IMR-90 (cell line): ENCODE measurements around the gene ADAMTS17. TPM values are rescaled to one million over a fixed set of nuclear protein-coding genes. Genes with fewer than 3 reads are reported as not detected.

ENCODE experiments used
- ATAC-seq: fragments of 200-7000 bp; cut with Tn5 transposase; 2 replicates; pipeline ENCODE4 v1.9.1; 2020; ENCODE audit warnings: low read depth, mild to moderate bottlenecking, moderate library complexity
- BruUV-seq: library from RNA; stranded (reverse); fragments of 400-500 nt; replicated peaks from 2 replicates; lab custom pipeline; 2021; lab: Mats Ljungman, UMichigan
- CTCF ChIA-PET: fragments of 300-600 bp; formaldehyde crosslinking; extraction: SDS; loops from one replicate; lab custom pipeline; 2021; ENCODE audit warnings: antibody characterized with exemption; lab: Yijun Ruan, JAX
- POLR2A ChIA-PET: fragments of 300-600 bp; sonication (Branson Sonifier 250); formaldehyde crosslinking; loops from one replicate; lab custom pipeline; 2022; ENCODE audit warnings: antibody characterized with exemption; ENCODE audit not compliant: unreplicated experiment; lab: Charles Lee
- DNase-seq: peaks from one replicate; pipeline ENCODE4 v3.0.0; 2013
- H2AFZ ChIP-seq: replicated peaks from 2 replicates; pipeline ENCODE3; 2013; ENCODE audit warnings: low read length, mild to moderate bottlenecking; ENCODE audit not compliant: poor library complexity
- H2AK5ac ChIP-seq: 2 replicates; pipeline ENCODE4 v1.6.1; 2013; ENCODE audit warnings: low read depth, low read length, inconsistent platforms
- H2AK9ac ChIP-seq: replicated peaks from 2 replicates; pipeline ENCODE3; 2013; ENCODE audit warnings: mild to moderate bottlenecking, low read depth, low read length, moderate library complexity; ENCODE audit not compliant: poor library complexity
- H2BK120ac ChIP-seq: 2 replicates; pipeline ENCODE4 v1.6.1; 2013; ENCODE audit warnings: low read depth, low read length, inconsistent platforms
- H2BK15ac ChIP-seq: 3 replicates; pipeline ENCODE4 v1.6.1; 2013; ENCODE audit warnings: low read depth, low read length, inconsistent platforms
- H2BK20ac ChIP-seq: 2 replicates; pipeline ENCODE4 v1.6.1; 2013; ENCODE audit warnings: low read depth, mild to moderate bottlenecking, inconsistent platforms, low read length, moderate library complexity
- H2BK5ac ChIP-seq: 2 replicates; pipeline ENCODE4 v1.6.1; 2013; ENCODE audit warnings: mild to moderate bottlenecking, low read depth, low read length, inconsistent platforms; ENCODE audit not compliant: poor library complexity, severe bottlenecking
- H3K14ac ChIP-seq: replicated peaks from 2 replicates; pipeline ENCODE4 v1.6.1; 2013; ENCODE audit warnings: low read depth, low read length, inconsistent platforms
- H3K18ac ChIP-seq: 2 replicates; pipeline ENCODE4 v1.6.1; 2013; ENCODE audit warnings: low read depth, low read length, control low read depth
- H3K23ac ChIP-seq: 2 replicates; pipeline ENCODE4 v1.6.1; 2013; ENCODE audit warnings: low read depth, low read length, inconsistent platforms
- H3K27ac ChIP-seq: 2 replicates; pipeline ENCODE4 v1.5.1; 2013; ENCODE audit warnings: mild to moderate bottlenecking, control low read depth, low read length; ENCODE audit not compliant: insufficient read depth
- H3K27me3 ChIP-seq: 2 replicates; pipeline ENCODE4 v1.6.1; 2013; ENCODE audit warnings: low read length; ENCODE audit not compliant: control insufficient read depth, insufficient read depth
- H3K36me3 ChIP-seq: 2 replicates; pipeline ENCODE4 v1.6.1; 2013; ENCODE audit warnings: low read length, mixed read lengths; ENCODE audit not compliant: control insufficient read depth, insufficient read depth
- H3K4ac ChIP-seq: 2 replicates; pipeline ENCODE4 v1.6.1; 2013; ENCODE audit warnings: low read depth, low read length, inconsistent platforms
- H3K4me1 ChIP-seq: 2 replicates; pipeline ENCODE4 v1.6.1; 2013; ENCODE audit warnings: low read length, mixed read lengths; ENCODE audit not compliant: control insufficient read depth, insufficient read depth
- H3K4me2 ChIP-seq: 2 replicates; pipeline ENCODE4 v1.6.1; 2013; ENCODE audit warnings: low read depth, mild to moderate bottlenecking, control low read depth, low read length, moderate library complexity
- H3K4me3 ChIP-seq: 2 replicates; pipeline ENCODE4 v1.5.1; 2013; ENCODE audit warnings: low read depth, mild to moderate bottlenecking, control low read depth, low read length, moderate library complexity; ENCODE audit not compliant: insufficient read depth
- H3K56ac ChIP-seq: 2 replicates; pipeline ENCODE4 v1.6.1; 2013; ENCODE audit warnings: low read length, inconsistent platforms; ENCODE audit not compliant: insufficient read depth; ENCODE audit errors: extremely low read depth
- H3K79me1 ChIP-seq, 2 experiments: 2 replicates each; pipeline ENCODE4 v1.6.1; 2013; ENCODE audit warnings: low read length in 2 of 2, inconsistent platforms in 1 of 2, low read depth in 1 of 2
- H3K9ac ChIP-seq: 2 replicates; pipeline ENCODE4 v1.6.1; 2013; ENCODE audit warnings: low read depth, low read length, control low read depth
- H3K9me1 ChIP-seq: 2 replicates; pipeline ENCODE4 v1.6.1; 2013; ENCODE audit warnings: low read length, inconsistent platforms; ENCODE audit not compliant: insufficient read depth
- H3K9me3 ChIP-seq: 2 replicates; pipeline ENCODE4 v1.6.1; 2013; ENCODE audit warnings: low read length; ENCODE audit not compliant: control insufficient read depth, insufficient read depth
- H4K20me1 ChIP-seq: 2 replicates; pipeline ENCODE4 v1.6.1; 2013; ENCODE audit warnings: low read length, inconsistent platforms; ENCODE audit not compliant: insufficient read depth
- H4K5ac ChIP-seq: 2 replicates; pipeline ENCODE4 v1.6.1; 2013; ENCODE audit warnings: mild to moderate bottlenecking, low read depth, low read length, control low read depth
- H4K8ac ChIP-seq, 2 experiments: 2 replicates each; pipeline ENCODE4 v1.6.1; 2013; ENCODE audit warnings: low read depth in 2 of 2, low read length in 2 of 2, control low read depth in 1 of 2, inconsistent platforms in 1 of 2
- H4K91ac ChIP-seq: 2 replicates; pipeline ENCODE4 v1.6.1; 2013; ENCODE audit warnings: low read depth, low read length, inconsistent platforms; ENCODE audit not compliant: insufficient read depth
- CTCF ChIP-seq: conservative IDR thresholded peaks from 2 replicates; pipeline ENCODE4 v1.5.1; 2012; ENCODE audit warnings: mild to moderate bottlenecking, low read depth, low read length, improper control_type of control experiment
- RCOR1 ChIP-seq: IDR thresholded peaks from 2 replicates; pipeline ENCODE4 v1.6.1; 2012; ENCODE audit warnings: mild to moderate bottlenecking, low read length, improper control_type of control experiment; ENCODE audit not compliant: insufficient replicate concordance
- SMC3 ChIP-seq: fragments of 150-350 bp; IDR thresholded peaks from 2 replicates; pipeline ENCODE4 v1.6.1; 2016; ENCODE audit warnings: low read depth, mild to moderate bottlenecking, antibody characterized with exemption, low read length, moderate library complexity
- WGBS, 2 experiments: methylation state at CpG; one replicate each; pipeline versions ENCODE4 v1.1.5 to v1.1.7; 2013; ENCODE audit warnings: missing lambda C conversion rate in 2 of 2; ENCODE audit not compliant: insufficient read length in 1 of 2; ENCODE audit errors: extremely low coverage in 2 of 2; 5-methylcytosine and 5-hydroxymethylcytosine counted together
- dilution Hi-C: fragments of 300-500 bp; cut with HindIII; formaldehyde crosslinking; loops from one replicate; pipeline ENCODE4 v1.14.3; 2018; ENCODE audit warnings: low sequenced_read_pairs; ENCODE audit not compliant: unreplicated experiment
- in situ Hi-C: fragments of 300-500 bp; cut with MboI; formaldehyde crosslinking; loops from 3 replicates; pipeline ENCODE4 v1.14.3; 2019; ENCODE audit warnings: low sequenced_read_pairs, inconsistent platforms, mixed read lengths
- intact Hi-C: fragments of 100-400 bp; cut with micrococcal nuclease; formaldehyde crosslinking; loops from 2 replicates; pipeline ENCODE4 v1.10.0; 2022
- polyA plus RNA-seq, 3 experiments: library from polyadenylated mRNA; depleted of rRNA; stranded (reverse); fragments of >200 nt; gene quantifications; 2 replicates each; pipeline ENCODE4 v1.2.3, GENCODE V29; 2012; ENCODE audit warnings: low replicate concordance in 1 of 3
- total RNA-seq: library from RNA; depleted of rRNA; stranded (reverse); fragments of >200 nt; gene quantifications from 2 replicates; pipeline ENCODE4 v1.2.3, GENCODE V29; 2012
- TF ChIP-seq, protein P1 (sequence below): fragments of 150-350 bp; IDR thresholded peaks from 2 replicates; pipeline ENCODE4 v1.6.1; 2017; ENCODE audit warnings: mild to moderate bottlenecking, antibody characterized with exemption, low read length, low read depth

The ADAMTS17 gene
- total and polyA plus RNA-seq, 2 of the 4 experiments (the other 2 are of a cell fraction): 0.03 TPM; not detected in 1

DNA sequence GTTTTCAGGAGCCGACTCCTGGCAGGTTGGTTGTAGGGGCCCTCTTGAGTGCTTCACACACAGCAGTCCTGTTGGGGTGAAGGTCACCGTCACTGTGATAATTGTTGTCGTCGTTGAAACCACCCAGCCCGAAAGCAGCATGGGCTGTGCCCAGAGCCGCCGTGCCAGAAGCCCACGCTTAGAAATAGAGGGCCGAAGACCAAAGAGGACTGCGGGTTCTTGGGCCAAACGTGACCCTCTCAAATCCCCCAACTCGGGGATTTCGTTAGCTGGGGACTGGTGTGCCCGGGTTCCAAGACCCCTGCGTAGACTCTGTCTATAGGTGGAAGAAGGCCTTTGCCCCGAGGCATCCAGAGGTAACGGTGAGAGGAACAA, 7.5 kb upstream of the ADAMTS17 start:
- H4K20me1 ChIP-seq: no peaks in the 10 kb centered on the region
- no peak overlapping the region for H2AK5ac ChIP-seq
- no peak overlapping the region for H3K23ac ChIP-seq
- H3K4me3 ChIP-seq: no peak overlapping the region
- H3K36me3 ChIP-seq: no peaks in the 10 kb centered on the region
- H3K4me2 ChIP-seq: no peak overlapping the region
- H3K27me3 ChIP-seq: no peaks in the 10 kb centered on the region
- POLR2A ChIA-PET: no interaction called here
- CTCF ChIA-PET: interaction anchor here (0.7 to 1.7 kb wide), 4 partner anchors 10 to 223 kb away, joined by 4 to 8 read pairs (median 6); no protein-coding TSS in a partner anchor
- no peaks in the 10 kb centered on the region; the same call in 1 of the 2 replicates for H3K9me3 ChIP-seq
- no peak for TF ChIP-seq CTCF
- TF ChIP-seq, protein P1, sequence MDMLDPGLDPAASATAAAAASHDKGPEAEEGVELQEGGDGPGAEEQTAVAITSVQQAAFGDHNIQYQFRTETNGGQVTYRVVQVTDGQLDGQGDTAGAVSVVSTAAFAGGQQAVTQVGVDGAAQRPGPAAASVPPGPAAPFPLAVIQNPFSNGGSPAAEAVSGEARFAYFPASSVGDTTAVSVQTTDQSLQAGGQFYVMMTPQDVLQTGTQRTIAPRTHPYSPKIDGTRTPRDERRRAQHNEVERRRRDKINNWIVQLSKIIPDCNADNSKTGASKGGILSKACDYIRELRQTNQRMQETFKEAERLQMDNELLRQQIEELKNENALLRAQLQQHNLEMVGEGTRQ: no peak
- no peak for TF ChIP-seq RCOR1
- no peak for TF ChIP-seq SMC3
- no peak overlapping the region for H3K56ac ChIP-seq
- ATAC-seq (no peak), DNase-seq (no peak)
- no TSS peak for BruUV-seq
- H3K9ac ChIP-seq: no peak overlapping the region
- no peak overlapping the region for H3K4ac ChIP-seq
- dilution Hi-C loops (no loop called here), intact Hi-C loops (no loop called here), in situ Hi-C loops (no loop called here)
- no peak overlapping the region for H4K8ac ChIP-seq
- H3K27ac ChIP-seq: no peak overlapping the region
- 67% methylated on average over 3 of the region's 17 CpGs; no CpG with 5 or more reads in 1 of the 2 experiments for WGBS, 2 experiments
- H3K9me1 ChIP-seq: no peaks in the 10 kb centered on the region
- no peaks in the 10 kb centered on the region for H3K4me1 ChIP-seq
- H2AK9ac ChIP-seq: no peak overlapping the region
- no peak overlapping the region for H4K91ac ChIP-seq
- no peak overlapping the region for H2BK15ac ChIP-seq
- no peak overlapping the region for H4K5ac ChIP-seq
- H2BK120ac ChIP-seq: no peak overlapping the region
- peak overlapping the region; percentile 86 for H2AFZ ChIP-seq
- H3K14ac ChIP-seq: no peak overlapping the region
- H2BK5ac ChIP-seq: no peak overlapping the region
- no peaks in the 10 kb centered on the region for H3K79me1 ChIP-seq
- H3K18ac ChIP-seq: no peak overlapping the region
- H2BK20ac ChIP-seq: no peak overlapping the region
